ENCODE data around the gene OCA2.

Gene OCA2

DNA sequence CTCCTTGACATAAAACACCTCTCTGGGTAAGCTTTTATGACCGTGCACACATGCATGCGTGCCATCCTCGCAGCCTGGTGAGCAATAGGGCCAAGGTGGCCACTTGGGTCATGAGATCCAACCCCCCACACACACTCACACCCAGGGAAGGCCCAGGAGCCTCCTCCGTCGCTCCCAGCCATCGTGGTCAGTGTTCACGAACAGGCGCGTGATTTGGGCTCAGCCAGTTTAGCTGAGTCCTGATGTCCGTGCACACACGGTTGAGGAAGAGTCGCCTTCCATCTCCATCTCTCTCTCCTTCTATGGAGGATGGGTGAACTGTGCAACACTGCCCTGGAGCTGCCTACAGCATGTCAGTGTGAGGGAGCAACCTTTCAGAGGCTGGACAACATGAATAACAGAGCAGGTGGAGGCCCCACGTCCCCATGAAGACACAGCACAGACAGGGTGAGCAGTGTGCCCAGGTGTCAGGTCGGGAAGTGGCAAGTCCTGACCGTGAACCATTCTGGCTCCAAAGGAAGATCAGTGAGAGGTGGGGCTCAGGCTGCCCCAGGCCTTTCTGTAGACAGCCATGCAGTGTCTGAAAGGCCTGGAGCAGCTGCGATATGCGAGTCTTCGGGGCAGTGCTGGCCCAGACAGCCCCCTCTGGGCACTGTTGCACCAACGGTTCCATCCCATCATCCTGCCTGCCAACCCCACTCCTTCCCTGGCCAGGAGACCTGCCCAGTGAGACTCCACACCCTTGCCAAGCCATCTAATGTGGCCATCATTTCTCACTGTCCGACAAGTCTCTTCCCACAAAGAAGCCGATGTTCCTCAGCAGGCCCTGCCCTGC lies 253.4 kb downstream of the OCA2 start:
- TF ChIP-seq, protein P1, sequence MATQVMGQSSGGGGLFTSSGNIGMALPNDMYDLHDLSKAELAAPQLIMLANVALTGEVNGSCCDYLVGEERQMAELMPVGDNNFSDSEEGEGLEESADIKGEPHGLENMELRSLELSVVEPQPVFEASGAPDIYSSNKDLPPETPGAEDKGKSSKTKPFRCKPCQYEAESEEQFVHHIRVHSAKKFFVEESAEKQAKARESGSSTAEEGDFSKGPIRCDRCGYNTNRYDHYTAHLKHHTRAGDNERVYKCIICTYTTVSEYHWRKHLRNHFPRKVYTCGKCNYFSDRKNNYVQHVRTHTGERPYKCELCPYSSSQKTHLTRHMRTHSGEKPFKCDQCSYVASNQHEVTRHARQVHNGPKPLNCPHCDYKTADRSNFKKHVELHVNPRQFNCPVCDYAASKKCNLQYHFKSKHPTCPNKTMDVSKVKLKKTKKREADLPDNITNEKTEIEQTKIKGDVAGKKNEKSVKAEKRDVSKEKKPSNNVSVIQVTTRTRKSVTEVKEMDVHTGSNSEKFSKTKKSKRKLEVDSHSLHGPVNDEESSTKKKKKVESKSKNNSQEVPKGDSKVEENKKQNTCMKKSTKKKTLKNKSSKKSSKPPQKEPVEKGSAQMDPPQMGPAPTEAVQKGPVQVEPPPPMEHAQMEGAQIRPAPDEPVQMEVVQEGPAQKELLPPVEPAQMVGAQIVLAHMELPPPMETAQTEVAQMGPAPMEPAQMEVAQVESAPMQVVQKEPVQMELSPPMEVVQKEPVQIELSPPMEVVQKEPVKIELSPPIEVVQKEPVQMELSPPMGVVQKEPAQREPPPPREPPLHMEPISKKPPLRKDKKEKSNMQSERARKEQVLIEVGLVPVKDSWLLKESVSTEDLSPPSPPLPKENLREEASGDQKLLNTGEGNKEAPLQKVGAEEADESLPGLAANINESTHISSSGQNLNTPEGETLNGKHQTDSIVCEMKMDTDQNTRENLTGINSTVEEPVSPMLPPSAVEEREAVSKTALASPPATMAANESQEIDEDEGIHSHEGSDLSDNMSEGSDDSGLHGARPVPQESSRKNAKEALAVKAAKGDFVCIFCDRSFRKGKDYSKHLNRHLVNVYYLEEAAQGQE (IDR thresholded peaks at IDR 0.05; ENCODE audit: insufficient replicate concordance, low read depth) = no peak
- TF ChIP-seq SPI1 (IDR thresholded peaks at IDR 0.05; ENCODE audit: borderline replicate concordance, low read depth) (no peak), GABPA (IDR thresholded peaks at IDR 0.05; ENCODE audit: low read depth) (no peak), POLR2AphosphoS5 (IDR thresholded peaks at IDR 0.05; ENCODE audit: low read depth) (no peak)
- TF ChIP-seq, protein P2, sequence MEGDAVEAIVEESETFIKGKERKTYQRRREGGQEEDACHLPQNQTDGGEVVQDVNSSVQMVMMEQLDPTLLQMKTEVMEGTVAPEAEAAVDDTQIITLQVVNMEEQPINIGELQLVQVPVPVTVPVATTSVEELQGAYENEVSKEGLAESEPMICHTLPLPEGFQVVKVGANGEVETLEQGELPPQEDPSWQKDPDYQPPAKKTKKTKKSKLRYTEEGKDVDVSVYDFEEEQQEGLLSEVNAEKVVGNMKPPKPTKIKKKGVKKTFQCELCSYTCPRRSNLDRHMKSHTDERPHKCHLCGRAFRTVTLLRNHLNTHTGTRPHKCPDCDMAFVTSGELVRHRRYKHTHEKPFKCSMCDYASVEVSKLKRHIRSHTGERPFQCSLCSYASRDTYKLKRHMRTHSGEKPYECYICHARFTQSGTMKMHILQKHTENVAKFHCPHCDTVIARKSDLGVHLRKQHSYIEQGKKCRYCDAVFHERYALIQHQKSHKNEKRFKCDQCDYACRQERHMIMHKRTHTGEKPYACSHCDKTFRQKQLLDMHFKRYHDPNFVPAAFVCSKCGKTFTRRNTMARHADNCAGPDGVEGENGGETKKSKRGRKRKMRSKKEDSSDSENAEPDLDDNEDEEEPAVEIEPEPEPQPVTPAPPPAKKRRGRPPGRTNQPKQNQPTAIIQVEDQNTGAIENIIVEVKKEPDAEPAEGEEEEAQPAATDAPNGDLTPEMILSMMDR (IDR thresholded peaks at IDR 0.05; ENCODE audit: insufficient read depth, low read length) = no peak

DNA sequence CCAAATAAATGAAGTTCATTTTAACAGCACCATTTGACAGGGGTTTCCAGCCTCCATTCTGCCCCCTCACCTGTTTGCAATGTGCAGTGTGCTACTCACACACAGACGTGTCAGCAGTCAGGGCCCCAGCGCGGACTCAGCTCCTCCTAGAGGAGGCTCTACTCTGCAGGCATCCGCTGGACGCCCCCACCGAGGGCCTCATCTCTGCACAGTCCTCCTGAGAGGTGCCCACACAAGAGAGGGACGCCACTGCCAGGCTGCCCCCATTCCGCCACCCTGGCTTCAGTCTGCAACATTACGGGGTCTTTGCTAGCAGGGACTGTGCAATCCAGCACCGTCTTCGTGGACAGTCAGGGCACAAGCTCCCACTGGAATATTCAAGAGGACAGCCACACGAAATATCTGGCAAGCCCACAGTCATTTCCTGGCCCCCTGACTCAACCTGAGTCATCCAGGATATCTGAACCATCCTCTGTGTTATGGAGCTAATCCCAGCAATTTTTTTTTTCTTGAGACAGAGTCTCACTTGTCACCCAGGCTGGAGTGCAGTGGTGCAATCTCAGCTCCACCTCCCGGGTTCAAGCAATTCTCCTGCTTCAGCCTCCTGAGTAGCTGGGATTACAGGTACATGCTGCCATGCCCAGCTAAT lies 255.0 kb downstream of the OCA2 start:
- TF ChIP-seq POLR2AphosphoS5 (IDR thresholded peaks at IDR 0.05; ENCODE audit: low read depth) (no peak), GABPA (IDR thresholded peaks at IDR 0.05; ENCODE audit: low read depth) (no peak), SPI1 (IDR thresholded peaks at IDR 0.05; ENCODE audit: borderline replicate concordance, low read depth) (no peak)
- TF ChIP-seq, protein P2 (IDR thresholded peaks at IDR 0.05; ENCODE audit: insufficient read depth, low read length) = no peak
- TF ChIP-seq, protein P1 (IDR thresholded peaks at IDR 0.05; ENCODE audit: insufficient replicate concordance, low read depth) = no peak
- no peaks in the 10 kb centered on the region for H3K27me3 ChIP-seq (ENCODE audit: insufficient read depth, poor library complexity, severe bottlenecking)
- no peak overlapping the region for H3K4me3 ChIP-seq (replicated peaks; ENCODE audit: insufficient read depth, low read length)
- DNase-seq (ENCODE audit: low read depth in 1 of 2, low spot score in 1 of 2) = no peak
- H3K27ac ChIP-seq (replicated peaks) = no peak overlapping the region

More for the DNA sequence above, 253.4 kb downstream of the OCA2 start:
- no peak for DNase-seq (ENCODE audit: low read depth in 1 of 2, low spot score in 1 of 2)
- Histone ChIP-seq H3K27ac (replicated peaks) (no peak overlapping the region), H3K4me3 (replicated peaks; ENCODE audit: insufficient read depth, low read length) (no peak overlapping the region), H3K27me3 (ENCODE audit: insufficient read depth, poor library complexity, severe bottlenecking) (no peaks in the 10 kb centered on the region)

DNA sequence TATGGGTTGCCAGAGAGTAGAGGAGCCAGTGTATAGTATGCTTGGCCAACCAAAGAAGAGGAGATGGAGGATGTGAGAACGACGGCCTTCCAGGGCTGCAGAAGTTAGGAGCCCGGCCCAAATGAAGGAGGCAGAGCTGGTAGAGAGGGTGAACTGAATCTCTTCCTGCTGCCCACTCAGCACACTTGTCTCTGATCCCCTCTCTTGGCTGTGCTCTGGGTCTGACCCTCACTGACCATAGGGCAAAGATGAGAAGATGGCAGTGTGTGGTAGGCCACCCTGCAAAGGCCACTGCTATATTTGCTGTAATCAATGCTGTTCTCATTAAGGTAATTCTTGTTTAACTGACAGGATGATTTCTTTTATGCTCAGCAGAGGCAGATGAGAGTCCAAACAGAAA lies 256.0 kb downstream of the OCA2 start:
- H3K27me3 ChIP-seq (ENCODE audit: insufficient read depth, poor library complexity, severe bottlenecking) = no peaks in the 10 kb centered on the region
- no peak overlapping the region for H3K27ac ChIP-seq (replicated peaks)
- H3K4me3 ChIP-seq (replicated peaks; ENCODE audit: insufficient read depth, low read length) = no peak overlapping the region
- TF ChIP-seq, protein P2 (IDR thresholded peaks at IDR 0.05; ENCODE audit: insufficient read depth, low read length) = no peak
- TF ChIP-seq SPI1 (IDR thresholded peaks at IDR 0.05; ENCODE audit: borderline replicate concordance, low read depth) (no peak), POLR2AphosphoS5 (IDR thresholded peaks at IDR 0.05; ENCODE audit: low read depth) (no peak), GABPA (IDR thresholded peaks at IDR 0.05; ENCODE audit: low read depth) (no peak)
- DNase-seq (ENCODE audit: low read depth in 1 of 2, low spot score in 1 of 2) = no peak

Data from HL-60 (cell line).